BJ (cell line): ENCODE results near the gene MANEAL. TPM values are rescaled to one million over a fixed set of nuclear protein-coding genes. Genes with fewer than 3 reads are reported as not detected.

Source experiments
- CTCF ChIA-PET: fragments of 350-600 bp; formaldehyde crosslinking; extraction: SDS; loops from one replicate; lab custom pipeline; 2021; ENCODE audit warnings: antibody characterized with exemption, inconsistent platforms; lab: Yijun Ruan, JAX
- POLR2A ChIA-PET: fragments of 300-600 bp; sonication (Branson Sonifier 250); formaldehyde crosslinking; extraction: SDS; loops from one replicate; lab custom pipeline; 2021; ENCODE audit warnings: antibody characterized with exemption; lab: Charles Lee
- DNase-seq: peaks from one replicate; pipeline ENCODE4 v3.0.0-alpha.2; 2011; ENCODE audit warnings: low read depth
- H3K27me3 ChIP-seq: 2 replicates; pipeline ENCODE4 v1.6.0; 2011; ENCODE audit warnings: low read length; ENCODE audit not compliant: control insufficient read depth, insufficient read depth
- H3K36me3 ChIP-seq: 2 replicates; pipeline ENCODE4 v1.5.1; 2011; ENCODE audit warnings: low read length; ENCODE audit not compliant: control insufficient read depth, insufficient read depth
- H3K4me3 ChIP-seq: 2 replicates; pipeline ENCODE4 v1.5.1; 2011; ENCODE audit warnings: low read depth, mild to moderate bottlenecking, control low read depth, low read length
- polyA plus RNA-seq: library from polyadenylated mRNA; depleted of rRNA; stranded (reverse); fragments of >200 nt; gene quantifications from 2 replicates; pipeline ENCODE4 v1.2.3, GENCODE V29; 2011
- TF ChIP-seq, protein P1 (sequence below): IDR thresholded peaks from 2 replicates; pipeline ENCODE4 v1.5.1; 2011; ENCODE audit warnings: low read depth, mild to moderate bottlenecking, control low read depth, inconsistent platforms, low read length, moderate library complexity; ENCODE audit not compliant: insufficient read depth

MANEAL gene
- polyA plus RNA-seq, 1 experiment: 4.0 TPM

GRCh38 chr1:37814252-37814651 is 20.6 kb downstream of the MANEAL start:
- DNase-seq: no peak
- Histone ChIP-seq H3K27me3 (no peaks in the 10 kb centered on the region), H3K4me3 (no peak overlapping the region), H3K36me3 (peaks cover 10% of the 10 kb centered on the region)
- TF ChIP-seq, protein P1, sequence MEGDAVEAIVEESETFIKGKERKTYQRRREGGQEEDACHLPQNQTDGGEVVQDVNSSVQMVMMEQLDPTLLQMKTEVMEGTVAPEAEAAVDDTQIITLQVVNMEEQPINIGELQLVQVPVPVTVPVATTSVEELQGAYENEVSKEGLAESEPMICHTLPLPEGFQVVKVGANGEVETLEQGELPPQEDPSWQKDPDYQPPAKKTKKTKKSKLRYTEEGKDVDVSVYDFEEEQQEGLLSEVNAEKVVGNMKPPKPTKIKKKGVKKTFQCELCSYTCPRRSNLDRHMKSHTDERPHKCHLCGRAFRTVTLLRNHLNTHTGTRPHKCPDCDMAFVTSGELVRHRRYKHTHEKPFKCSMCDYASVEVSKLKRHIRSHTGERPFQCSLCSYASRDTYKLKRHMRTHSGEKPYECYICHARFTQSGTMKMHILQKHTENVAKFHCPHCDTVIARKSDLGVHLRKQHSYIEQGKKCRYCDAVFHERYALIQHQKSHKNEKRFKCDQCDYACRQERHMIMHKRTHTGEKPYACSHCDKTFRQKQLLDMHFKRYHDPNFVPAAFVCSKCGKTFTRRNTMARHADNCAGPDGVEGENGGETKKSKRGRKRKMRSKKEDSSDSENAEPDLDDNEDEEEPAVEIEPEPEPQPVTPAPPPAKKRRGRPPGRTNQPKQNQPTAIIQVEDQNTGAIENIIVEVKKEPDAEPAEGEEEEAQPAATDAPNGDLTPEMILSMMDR: no peak
- POLR2A ChIA-PET: no interaction called here
- CTCF ChIA-PET: no interaction called here

- ChIA-PET CTCF (interaction anchor here (1.1 to 1.3 kb wide), 2 partner anchors 9 to 43 kb away, joined by 4 to 6 read pairs; no protein-coding TSS in a partner anchor), POLR2A (no interaction called here)
- Histone ChIP-seq H3K27me3 (no peaks in the 10 kb centered on the region), H3K36me3 (peaks cover 24% of the 10 kb centered on the region), H3K4me3 (no peak overlapping the region)
- DNase-seq: no peak
- TF ChIP-seq, protein P1: no peak
Measured at GRCh38 chr1:37817481-37817880, 23.8 kb downstream of the MANEAL start.

- DNase-seq: no peak
- Histone ChIP-seq H3K27me3 (no peaks in the 10 kb centered on the region), H3K4me3 (no peak overlapping the region), H3K36me3 (peaks cover 21% of the 10 kb centered on the region)
- TF ChIP-seq, protein P1: no peak
- CTCF ChIA-PET: no interaction called here
- POLR2A ChIA-PET: no interaction called here
Measured at GRCh38 chr1:37821481-37821880, 27.8 kb downstream of the MANEAL start.

DNA sequence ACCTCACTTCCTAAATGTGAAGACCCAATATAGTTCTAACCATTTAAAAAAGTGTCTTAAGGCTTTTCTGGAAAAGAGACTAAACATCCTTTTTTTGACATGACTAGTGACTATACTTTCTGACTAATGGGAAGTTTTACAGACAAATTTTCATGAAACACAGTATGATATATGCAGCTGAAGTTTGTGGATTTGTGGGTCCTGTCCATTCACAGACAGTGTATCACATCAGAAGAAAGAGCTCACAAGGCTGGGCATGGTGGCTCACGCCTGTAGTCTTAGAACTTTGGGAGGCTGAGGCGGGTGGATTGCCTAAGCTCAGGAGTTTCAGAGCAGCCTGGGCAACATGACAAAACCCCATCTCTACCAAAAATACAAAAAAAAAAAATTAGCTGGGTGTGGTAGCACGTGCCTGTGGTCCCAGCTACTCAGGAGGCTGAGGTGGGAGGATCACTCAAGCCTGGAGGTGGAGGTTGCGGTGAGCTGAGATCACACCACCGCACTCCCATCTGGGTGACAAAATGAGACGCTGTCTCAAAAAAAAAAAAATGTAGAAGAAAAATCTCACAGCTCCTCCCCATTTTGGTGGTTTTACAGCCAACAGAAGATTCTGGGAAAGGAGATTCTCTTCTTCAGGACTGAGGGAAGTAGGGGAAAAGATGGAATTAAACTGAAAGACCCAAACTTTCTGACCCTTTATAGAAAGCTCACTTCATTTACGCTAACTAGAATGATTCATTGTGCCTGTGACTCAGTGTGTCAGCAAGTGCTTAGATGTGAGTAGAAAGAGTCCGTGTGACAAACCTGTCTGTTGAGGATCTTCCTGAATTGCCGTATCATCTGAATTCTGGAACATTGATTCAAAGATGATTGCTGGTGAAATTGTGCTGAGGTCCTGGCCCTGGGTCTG is 29.5 kb downstream of the MANEAL start:
- TF ChIP-seq, protein P1: no peak
- no peak overlapping the region for H3K4me3 ChIP-seq
- DNase-seq: no peak
- H3K36me3 ChIP-seq: peaks cover 17% of the 10 kb centered on the region
- CTCF ChIA-PET: no interaction called here
- POLR2A ChIA-PET: no interaction called here
- H3K27me3 ChIP-seq: no peaks in the 10 kb centered on the region

- H3K4me3 ChIP-seq: no peak overlapping the region
- CTCF ChIA-PET: no interaction called here
- no peaks in the 10 kb centered on the region for H3K27me3 ChIP-seq
- POLR2A ChIA-PET: no interaction called here
- no peak for DNase-seq
- H3K36me3 ChIP-seq: peaks cover 20% of the 10 kb centered on the region
- TF ChIP-seq, protein P1: no peak
Measured at GRCh38 chr1:37824001-37824400, 30.4 kb downstream of the MANEAL start.
